Measurements from ENCODE around the gene STOML3. TPM values are rescaled to one million over a fixed set of nuclear protein-coding genes. Genes with fewer than 3 reads are reported as not detected.

STOML3 gene
- polyA plus RNA-seq, 1 of the 3 experiments (the other 2 are of a cell fraction) = not detected

DNA sequence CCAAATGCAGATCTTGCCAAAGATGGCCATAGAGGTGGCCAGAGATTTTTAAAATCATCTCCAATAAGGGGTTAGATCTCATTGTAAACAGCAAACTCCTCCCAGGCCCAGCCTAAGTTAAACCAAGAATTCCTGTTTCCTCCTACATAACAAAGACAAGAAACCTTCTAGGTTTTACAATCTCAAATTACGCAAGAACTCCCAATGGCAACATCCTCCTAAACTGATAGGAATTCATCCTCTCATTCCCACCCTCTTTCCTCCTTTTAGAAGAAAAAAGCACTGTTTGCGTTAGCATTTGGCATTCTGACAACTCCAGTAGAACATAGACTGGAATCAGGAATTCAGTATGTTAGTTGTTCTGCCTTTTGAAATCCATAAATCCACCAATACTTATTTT lies 32.7 kb upstream of the STOML3 start:
- Histone ChIP-seq H3K27ac (ENCODE audit: low read depth in 2 of 2, low read length in 1 of 2) (no peak overlapping the region), H3K9ac (no peak overlapping the region), H3K9me2 (no peaks in the 10 kb centered on the region), H2AFZ (ENCODE audit: low read depth) (no peak overlapping the region), H4K20me1 (ENCODE audit: insufficient read depth) (no peaks in the 10 kb centered on the region), H3K4me2 (no peak overlapping the region), H3K9me3 (no peaks in the 10 kb centered on the region), H3K4me1 (ENCODE audit: control insufficient read depth in 1 of 2, insufficient read depth in 2 of 2, low read depth in 1 of 2, low read length in 1 of 2) (no peaks in the 10 kb centered on the region), H3K27me3 (ENCODE audit: insufficient read depth) (no peaks in the 10 kb centered on the region), H3K4me3 (ENCODE audit: low read depth in 2 of 2, low read length in 1 of 2) (no peak overlapping the region), H3K36me3 (replicated peaks in 1 of 2; ENCODE audit: control insufficient read depth in 1 of 2, insufficient read depth in 2 of 2, low read length in 1 of 2) (peaks cover 62 to 86% of the 10 kb centered on the region in 2 experiments), H3K79me2 (ENCODE audit: insufficient read depth) (peaks cover under 1% of the 10 kb centered on the region), H3F3A (replicated peaks; ENCODE audit: insufficient read depth) (peaks cover 9% of the 10 kb centered on the region)
- 96% methylated on average over 2 of the region's 2 CpGs for WGBS (ENCODE audit: low lambda C conversion rate)
- ChIA-PET POLR2A (no interaction called here), CTCF (interaction anchor here (1.0 to 1.5 kb wide), 3 partner anchors 11 to 151 kb away, joined by 3 to 4 read pairs (median 3); no protein-coding TSS in a partner anchor)
- TF ChIP-seq TAF1 (IDR thresholded peaks at IDR 0.05; ENCODE audit: borderline replicate concordance, low read depth, low read length) (no peak), NRF1 (IDR thresholded peaks at IDR 0.05; ENCODE audit: low read depth, low read length) (no peak), GATA2 (CRISPR knock-in tag; IDR thresholded peaks at IDR 0.05) (no peak), RFX5 (IDR thresholded peaks at IDR 0.05; ENCODE audit: low read length) (no peak), TCF12 (IDR thresholded peaks at IDR 0.05) (no peak), RXRA (IDR thresholded peaks at IDR 0.05; ENCODE audit: borderline replicate concordance, low read depth) (no peak), EP300 (IDR thresholded peaks at IDR 0.05; ENCODE audit: borderline replicate concordance in 1 of 2, low read depth in 1 of 2, low read length in 1 of 2) (no peak), FOSL2 (IDR thresholded peaks at IDR 0.05; ENCODE audit: borderline replicate concordance, low read depth) (no peak), ELF1 (IDR thresholded peaks at IDR 0.05) (no peak), CHD2 (IDR thresholded peaks at IDR 0.05; ENCODE audit: low read length, partially characterized antibody) (no peak), POLR2AphosphoS5 (IDR thresholded peaks at IDR 0.05; ENCODE audit: low read depth, low read length) (no peak), NFIC (IDR thresholded peaks at IDR 0.05; ENCODE audit: borderline replicate concordance) (no peak), MXI1 (IDR thresholded peaks at IDR 0.05; ENCODE audit: low read depth, low read length) (no peak)
- TF ChIP-seq, protein P1, sequence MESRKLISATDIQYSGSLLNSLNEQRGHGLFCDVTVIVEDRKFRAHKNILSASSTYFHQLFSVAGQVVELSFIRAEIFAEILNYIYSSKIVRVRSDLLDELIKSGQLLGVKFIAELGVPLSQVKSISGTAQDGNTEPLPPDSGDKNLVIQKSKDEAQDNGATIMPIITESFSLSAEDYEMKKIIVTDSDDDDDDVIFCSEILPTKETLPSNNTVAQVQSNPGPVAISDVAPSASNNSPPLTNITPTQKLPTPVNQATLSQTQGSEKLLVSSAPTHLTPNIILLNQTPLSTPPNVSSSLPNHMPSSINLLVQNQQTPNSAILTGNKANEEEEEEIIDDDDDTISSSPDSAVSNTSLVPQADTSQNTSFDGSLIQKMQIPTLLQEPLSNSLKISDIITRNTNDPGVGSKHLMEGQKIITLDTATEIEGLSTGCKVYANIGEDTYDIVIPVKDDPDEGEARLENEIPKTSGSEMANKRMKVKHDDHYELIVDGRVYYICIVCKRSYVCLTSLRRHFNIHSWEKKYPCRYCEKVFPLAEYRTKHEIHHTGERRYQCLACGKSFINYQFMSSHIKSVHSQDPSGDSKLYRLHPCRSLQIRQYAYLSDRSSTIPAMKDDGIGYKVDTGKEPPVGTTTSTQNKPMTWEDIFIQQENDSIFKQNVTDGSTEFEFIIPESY (IDR thresholded peaks at IDR 0.05; ENCODE audit: borderline replicate concordance, low read depth) = no peak
- TF ChIP-seq, protein P2, sequence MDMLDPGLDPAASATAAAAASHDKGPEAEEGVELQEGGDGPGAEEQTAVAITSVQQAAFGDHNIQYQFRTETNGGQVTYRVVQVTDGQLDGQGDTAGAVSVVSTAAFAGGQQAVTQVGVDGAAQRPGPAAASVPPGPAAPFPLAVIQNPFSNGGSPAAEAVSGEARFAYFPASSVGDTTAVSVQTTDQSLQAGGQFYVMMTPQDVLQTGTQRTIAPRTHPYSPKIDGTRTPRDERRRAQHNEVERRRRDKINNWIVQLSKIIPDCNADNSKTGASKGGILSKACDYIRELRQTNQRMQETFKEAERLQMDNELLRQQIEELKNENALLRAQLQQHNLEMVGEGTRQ (IDR thresholded peaks at IDR 0.05; ENCODE audit: borderline replicate concordance, low read depth, low read length) = no peak
- TF ChIP-seq, protein P3, sequence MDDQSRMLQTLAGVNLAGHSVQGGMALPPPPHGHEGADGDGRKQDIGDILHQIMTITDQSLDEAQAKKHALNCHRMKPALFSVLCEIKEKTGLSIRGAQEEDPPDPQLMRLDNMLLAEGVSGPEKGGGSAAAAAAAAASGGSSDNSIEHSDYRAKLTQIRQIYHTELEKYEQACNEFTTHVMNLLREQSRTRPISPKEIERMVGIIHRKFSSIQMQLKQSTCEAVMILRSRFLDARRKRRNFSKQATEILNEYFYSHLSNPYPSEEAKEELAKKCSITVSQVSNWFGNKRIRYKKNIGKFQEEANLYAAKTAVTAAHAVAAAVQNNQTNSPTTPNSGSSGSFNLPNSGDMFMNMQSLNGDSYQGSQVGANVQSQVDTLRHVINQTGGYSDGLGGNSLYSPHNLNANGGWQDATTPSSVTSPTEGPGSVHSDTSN (IDR thresholded peaks at IDR 0.05) = no peak
- TF ChIP-seq, protein P4, sequence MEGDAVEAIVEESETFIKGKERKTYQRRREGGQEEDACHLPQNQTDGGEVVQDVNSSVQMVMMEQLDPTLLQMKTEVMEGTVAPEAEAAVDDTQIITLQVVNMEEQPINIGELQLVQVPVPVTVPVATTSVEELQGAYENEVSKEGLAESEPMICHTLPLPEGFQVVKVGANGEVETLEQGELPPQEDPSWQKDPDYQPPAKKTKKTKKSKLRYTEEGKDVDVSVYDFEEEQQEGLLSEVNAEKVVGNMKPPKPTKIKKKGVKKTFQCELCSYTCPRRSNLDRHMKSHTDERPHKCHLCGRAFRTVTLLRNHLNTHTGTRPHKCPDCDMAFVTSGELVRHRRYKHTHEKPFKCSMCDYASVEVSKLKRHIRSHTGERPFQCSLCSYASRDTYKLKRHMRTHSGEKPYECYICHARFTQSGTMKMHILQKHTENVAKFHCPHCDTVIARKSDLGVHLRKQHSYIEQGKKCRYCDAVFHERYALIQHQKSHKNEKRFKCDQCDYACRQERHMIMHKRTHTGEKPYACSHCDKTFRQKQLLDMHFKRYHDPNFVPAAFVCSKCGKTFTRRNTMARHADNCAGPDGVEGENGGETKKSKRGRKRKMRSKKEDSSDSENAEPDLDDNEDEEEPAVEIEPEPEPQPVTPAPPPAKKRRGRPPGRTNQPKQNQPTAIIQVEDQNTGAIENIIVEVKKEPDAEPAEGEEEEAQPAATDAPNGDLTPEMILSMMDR (IDR thresholded peaks at IDR 0.05) = no peak
- DNase-seq = no peak

Measured in SK-N-SH (cell line).